K562 (cell line): Measurements from ENCODE around the gene FOXN1. TPM values are rescaled to one million over a fixed set of nuclear protein-coding genes. Genes with fewer than 3 reads are reported as not detected.

Experiments used
- BCOR ChIP-seq: fragments of 450-650 bp; IDR thresholded peaks from 2 replicates; pipeline ENCODE4 v1.6.1; 2016
- CBX5 ChIP-seq: IDR thresholded peaks from 2 replicates; pipeline ENCODE4 v1.6.1; 2014; ENCODE audit warnings: low read depth, borderline replicate concordance
- COPS2 ChIP-seq: fragments of 450-650 bp; conservative IDR thresholded peaks from 2 replicates; pipeline ENCODE4 v1.6.1; 2016; ENCODE audit warnings: mild to moderate bottlenecking, moderate library complexity
- DACH1 ChIP-seq: fragments of 450-650 bp; IDR thresholded peaks from 2 replicates; pipeline ENCODE4 v1.6.1; 2018; ENCODE audit not compliant: partially characterized antibody
- ELF4 ChIP-seq: fragments of 450-650 bp; formaldehyde crosslinking; IDR thresholded peaks from 2 replicates; pipeline ENCODE4 v1.4.0; 2022; ENCODE audit warnings: missing genetic modification characterization
- ETV5 ChIP-seq: sonication (generic); formaldehyde crosslinking; IDR thresholded peaks from 2 replicates; pipeline ENCODE4 v1.4.0; 2020; ENCODE audit warnings: low read depth, mild to moderate bottlenecking, missing genetic modification reagents
- FOXA3 ChIP-seq, 2 experiments: fragments of 450-650 bp in 1 of 2; sonication (generic) in 1 of 2; formaldehyde crosslinking; IDR thresholded peaks in 1 of 2; conservative IDR thresholded peaks in 1 of 2; 2 replicates each; pipeline versions ENCODE4 v1.4.0 to v1.8.0; 2020 to 2022; ENCODE audit warnings: mild to moderate bottlenecking in 2 of 2, missing genetic modification reagents in 1 of 2
- GTF2A2 ChIP-seq: IDR thresholded peaks from 2 replicates; pipeline ENCODE4 v1.6.1; 2016; ENCODE audit warnings: mild to moderate bottlenecking, missing genetic modification characterization, missing compliant biosample characterization
- JUN ChIP-seq, 2 experiments: sonication (generic) in 1 of 2; formaldehyde crosslinking in 1 of 2; IDR thresholded peaks; 2 replicates each; pipeline versions ENCODE4 v1.6.1 to v1.8.0; 2012 to 2022; ENCODE audit warnings: borderline replicate concordance in 2 of 2, mild to moderate bottlenecking in 2 of 2, improper control_type of control experiment in 1 of 2, low read depth in 1 of 2, low read length in 1 of 2, missing genetic modification reagents in 1 of 2
- KDM2B ChIP-seq: fragments of 250-450 bp; sonication (Bioruptor Pico); IDR thresholded peaks from 2 replicates; pipeline ENCODE4 v1.8.0; 2021; ENCODE audit warnings: mild to moderate bottlenecking, moderate library complexity
- MIER1 ChIP-seq: fragments of 450-650 bp; IDR thresholded peaks from 2 replicates; pipeline ENCODE4 v1.6.1; 2016; ENCODE audit warnings: antibody characterized with exemption, mild to moderate bottlenecking, low read depth
- MTA2 ChIP-seq: fragments of 450-650 bp; IDR thresholded peaks from 2 replicates; pipeline ENCODE4 v1.6.1; 2016; ENCODE audit warnings: low read depth
- PRMT5 ChIP-seq: sonication (generic); formaldehyde crosslinking; IDR thresholded peaks from 2 replicates; pipeline ENCODE4 v1.5.0; 2020; ENCODE audit warnings: missing genetic modification reagents
- RBM34 ChIP-seq: fragments of 200-400 bp; formaldehyde crosslinking; IDR thresholded peaks from 2 replicates; pipeline ENCODE4 v1.6.1; 2018; ENCODE audit warnings: low read length, borderline replicate concordance; ENCODE audit not compliant: insufficient read depth
- RCOR1 ChIP-seq, 2 experiments: IDR thresholded peaks; 2 replicates each; pipeline ENCODE4 v1.6.1; 2012; ENCODE audit warnings: low read depth in 2 of 2, low read length in 2 of 2, borderline replicate concordance in 1 of 2, improper control_type of control experiment in 1 of 2
- SAP30 ChIP-seq: fragments of 200-600 bp; sonication (generic); IDR thresholded peaks from 2 replicates; pipeline ENCODE4 v1.6.1; 2012; ENCODE audit warnings: borderline replicate concordance, low read depth, mild to moderate bottlenecking, moderate library complexity, low read length, control low read depth, inconsistent platforms; ENCODE audit not compliant: insufficient read depth, poor library complexity, severe bottlenecking
- SRSF7 ChIP-seq: fragments of 200-400 bp; formaldehyde crosslinking; optimal IDR thresholded peaks from 2 replicates; pipeline ENCODE3; 2017; ENCODE audit warnings: mild to moderate bottlenecking, low read depth, low read length
- ZNF165 ChIP-seq: fragments of 250-450 bp; sonication (Bioruptor Pico); IDR thresholded peaks from 2 replicates; pipeline ENCODE4 v1.4.0; 2020; ENCODE audit warnings: borderline replicate concordance
- ZNF3 ChIP-seq: fragments of 250-450 bp; sonication (Bioruptor Pico); IDR thresholded peaks from 2 replicates; pipeline ENCODE4 v1.5.0; 2021; ENCODE audit warnings: mild to moderate bottlenecking, moderate library complexity
- ZNF354B ChIP-seq: fragments of 250-450 bp; sonication (Bioruptor Pico); IDR thresholded peaks from 2 replicates; pipeline ENCODE4 v1.4.0; 2020
- ZNF77 ChIP-seq: fragments of 250-450 bp; sonication (Bioruptor Pico); IDR thresholded peaks from 2 replicates; pipeline ENCODE4 v1.5.0; 2020
- ZNF778 ChIP-seq: fragments of 450-650 bp; formaldehyde crosslinking; IDR thresholded peaks from 2 replicates; pipeline ENCODE4 v1.4.0; 2020; ENCODE audit warnings: mild to moderate bottlenecking, moderate library complexity
- ZNF830 ChIP-seq: fragments of 250-450 bp; sonication (Bioruptor Pico); IDR thresholded peaks from 2 replicates; pipeline ENCODE4 v1.5.0; 2021; ENCODE audit warnings: mild to moderate bottlenecking
- polyA plus RNA-seq, 8 experiments: library from polyadenylated mRNA; depleted of rRNA in 4 of 8; stranded (reverse) in 5 of 8; unstranded in 3 of 8; fragments of >200 nt; fragmentation: Nextera tagmentation in 2 of 8; fragmentation: Illumina TruSeq in 1 of 8; extraction: Ambion mirVana in 2 of 8; extraction: Trizol in 1 of 8; gene quantifications; 2 replicates each; pipeline versions ENCODE4 v1.2.1 to v1.2.3, GENCODE V29; 2011 to 2014; ENCODE audit warnings: inconsistent platforms in 1 of 8, missing spikeins in 1 of 8
- total RNA-seq, 7 experiments: library from RNA; depleted of rRNA in 6 of 7; stranded (reverse); fragments of >200 nt in 6 of 7; fragmentation: Illumina TruSeq in 2 of 7; extraction: Trizol in 2 of 7; gene quantifications; 2 replicates each; pipeline versions ENCODE4 v1.2.1 to v1.2.3, GENCODE V29; 2011 to 2021; ENCODE audit warnings: low replicate concordance in 1 of 7
- TF ChIP-seq, protein P1 (sequence below): fragments of 450-650 bp; IDR thresholded peaks from 2 replicates; pipeline ENCODE4 v1.6.1; 2017; ENCODE audit warnings: mild to moderate bottlenecking, moderate library complexity
- TF ChIP-seq, protein P2 (sequence below): fragments of 450-650 bp; formaldehyde crosslinking; IDR thresholded peaks from 2 replicates; pipeline ENCODE4 v1.4.0; 2020; ENCODE audit warnings: mild to moderate bottlenecking, moderate library complexity
- TF ChIP-seq, protein P3 (sequence below): sonication (generic); formaldehyde crosslinking; IDR thresholded peaks from 2 replicates; pipeline ENCODE4 v1.8.0; 2022; ENCODE audit warnings: mild to moderate bottlenecking, missing genetic modification reagents
- TF ChIP-seq, protein P4 (sequence below): sonication (generic); IDR thresholded peaks from 2 replicates; pipeline ENCODE4 v1.6.1; 2016

Gene FOXN1
- total and polyA plus RNA-seq, 9 of the 15 experiments (the other 6 are each of a cell fraction or from before 2014, with no cell fraction given): not detected

DNA sequence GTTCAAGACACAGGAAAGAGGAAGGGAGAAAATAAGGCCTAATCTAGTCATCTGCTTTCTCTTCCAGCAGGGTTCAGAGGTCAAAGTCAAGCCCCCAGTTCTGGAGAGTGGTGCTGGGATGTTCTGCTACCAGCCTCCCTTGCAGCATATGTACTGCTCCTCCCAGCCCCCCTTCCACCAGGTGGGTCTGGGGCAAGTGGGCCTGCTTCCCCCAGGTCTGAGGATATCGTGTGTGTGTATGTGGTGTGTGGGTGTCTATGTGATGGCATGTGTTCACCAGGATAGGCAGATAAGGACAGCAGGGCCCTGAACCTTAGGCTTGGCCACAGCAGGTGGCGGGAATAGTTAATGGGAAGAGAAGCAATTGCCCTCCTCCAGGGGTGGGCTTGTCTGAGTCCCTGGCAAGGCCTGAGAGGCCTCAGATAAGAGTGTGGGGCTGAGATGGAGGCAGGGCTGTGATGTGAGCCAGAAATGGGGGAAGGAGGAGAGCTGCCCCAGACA lies 21.1 kb downstream of the FOXN1 start (continued):
- TF ChIP-seq, protein P1, sequence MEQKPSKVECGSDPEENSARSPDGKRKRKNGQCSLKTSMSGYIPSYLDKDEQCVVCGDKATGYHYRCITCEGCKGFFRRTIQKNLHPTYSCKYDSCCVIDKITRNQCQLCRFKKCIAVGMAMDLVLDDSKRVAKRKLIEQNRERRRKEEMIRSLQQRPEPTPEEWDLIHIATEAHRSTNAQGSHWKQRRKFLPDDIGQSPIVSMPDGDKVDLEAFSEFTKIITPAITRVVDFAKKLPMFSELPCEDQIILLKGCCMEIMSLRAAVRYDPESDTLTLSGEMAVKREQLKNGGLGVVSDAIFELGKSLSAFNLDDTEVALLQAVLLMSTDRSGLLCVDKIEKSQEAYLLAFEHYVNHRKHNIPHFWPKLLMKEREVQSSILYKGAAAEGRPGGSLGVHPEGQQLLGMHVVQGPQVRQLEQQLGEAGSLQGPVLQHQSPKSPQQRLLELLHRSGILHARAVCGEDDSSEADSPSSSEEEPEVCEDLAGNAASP: no peak
- TF ChIP-seq DACH1 (no peak), ZNF77 (CRISPR knock-in tag) (no peak), SAP30 (no peak), COPS2 (no peak), ZNF778 (CRISPR knock-in tag) (no peak), ZNF830 (CRISPR knock-in tag) (no peak), FOXA3 (CRISPR knock-in tag; conservative IDR thresholded peaks at IDR 0.05 in 1 of 2, IDR thresholded peaks at IDR 0.05 in 1 of 2) (no peak), ELF4 (CRISPR knock-in tag) (peak; percentile 90), KDM2B (CRISPR knock-in tag) (no peak), PRMT5 (CRISPR knock-in tag) (no peak), CBX5 (peak; percentile 82; the same call in 1 of the 2 replicates), ZNF165 (no peak), SRSF7 (no peak), ZNF3 (CRISPR knock-in tag) (no peak), JUN (IDR thresholded peaks at IDR 0.05; ENCODE audit: borderline replicate concordance, low read depth, low read length) (no peak), JUN (CRISPR knock-in tag; IDR thresholded peaks at IDR 0.05; ENCODE audit: borderline replicate concordance) (no peak), ZNF354B (CRISPR knock-in tag) (no peak), RBM34 (no peak), RCOR1 (IDR thresholded peaks at IDR 0.05; ENCODE audit: borderline replicate concordance in 1 of 2, low read depth in 2 of 2, low read length in 2 of 2) (peak; percentile 64 to 65; a peak in 3 of 4 replicates), BCOR (peak; percentile 86), MTA2 (peak; percentile 98), ETV5 (no peak), MIER1 (no peak), GTF2A2 (tag) (no peak)
- TF ChIP-seq, protein P2, sequence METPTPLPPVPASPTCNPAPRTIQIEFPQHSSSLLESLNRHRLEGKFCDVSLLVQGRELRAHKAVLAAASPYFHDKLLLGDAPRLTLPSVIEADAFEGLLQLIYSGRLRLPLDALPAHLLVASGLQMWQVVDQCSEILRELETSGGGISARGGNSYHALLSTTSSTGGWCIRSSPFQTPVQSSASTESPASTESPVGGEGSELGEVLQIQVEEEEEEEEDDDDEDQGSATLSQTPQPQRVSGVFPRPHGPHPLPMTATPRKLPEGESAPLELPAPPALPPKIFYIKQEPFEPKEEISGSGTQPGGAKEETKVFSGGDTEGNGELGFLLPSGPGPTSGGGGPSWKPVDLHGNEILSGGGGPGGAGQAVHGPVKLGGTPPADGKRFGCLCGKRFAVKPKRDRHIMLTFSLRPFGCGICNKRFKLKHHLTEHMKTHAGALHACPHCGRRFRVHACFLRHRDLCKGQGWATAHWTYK: no peak
- TF ChIP-seq, protein P3, sequence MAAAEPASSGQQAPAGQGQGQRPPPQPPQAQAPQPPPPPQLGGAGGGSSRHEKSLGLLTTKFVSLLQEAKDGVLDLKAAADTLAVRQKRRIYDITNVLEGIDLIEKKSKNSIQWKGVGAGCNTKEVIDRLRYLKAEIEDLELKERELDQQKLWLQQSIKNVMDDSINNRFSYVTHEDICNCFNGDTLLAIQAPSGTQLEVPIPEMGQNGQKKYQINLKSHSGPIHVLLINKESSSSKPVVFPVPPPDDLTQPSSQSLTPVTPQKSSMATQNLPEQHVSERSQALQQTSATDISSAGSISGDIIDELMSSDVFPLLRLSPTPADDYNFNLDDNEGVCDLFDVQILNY (CRISPR knock-in tag): no peak
- TF ChIP-seq, protein P4, sequence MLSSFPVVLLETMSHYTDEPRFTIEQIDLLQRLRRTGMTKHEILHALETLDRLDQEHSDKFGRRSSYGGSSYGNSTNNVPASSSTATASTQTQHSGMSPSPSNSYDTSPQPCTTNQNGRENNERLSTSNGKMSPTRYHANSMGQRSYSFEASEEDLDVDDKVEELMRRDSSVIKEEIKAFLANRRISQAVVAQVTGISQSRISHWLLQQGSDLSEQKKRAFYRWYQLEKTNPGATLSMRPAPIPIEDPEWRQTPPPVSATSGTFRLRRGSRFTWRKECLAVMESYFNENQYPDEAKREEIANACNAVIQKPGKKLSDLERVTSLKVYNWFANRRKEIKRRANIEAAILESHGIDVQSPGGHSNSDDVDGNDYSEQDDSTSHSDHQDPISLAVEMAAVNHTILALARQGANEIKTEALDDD: no peak
